ENCODE measurements around the gene PLCG2.
"Not testable (repeated sequence)": the region's sequence is repeated elsewhere in the genome, so short reads cannot be mapped to it uniquely, and the experiment has no call there.

Gene PLCG2

GRCh38 chr16:81792828-81793227, 13.7 kb downstream of the PLCG2 start:
- no peak for DNase-seq

GRCh38 chr16:81795193-81795592, 16.1 kb downstream of the PLCG2 start:
- no peak for DNase-seq

- DNase-seq, result no peak
Observed at GRCh38 chr16:81796035-81796434, 16.9 kb downstream of the PLCG2 start.

GRCh38 chr16:81796583-81797346, 17.7 kb downstream of the PLCG2 start:
- no peak for DNase-seq

GRCh38 chr16:81797443-81797842, 18.4 kb downstream of the PLCG2 start:
- no peak for DNase-seq

GRCh38 chr16:81798311-81799137, 19.4 kb downstream of the PLCG2 start:
- peak; percentile 20 to 35 for DNase-seq

- no peak for DNase-seq
Observed at GRCh38 chr16:81799138-81799504, 20.0 kb downstream of the PLCG2 start.

- not testable (repeated sequence) for DNase-seq
Observed at GRCh38 chr16:81801724-81802123, 22.6 kb downstream of the PLCG2 start.

- no peak for DNase-seq
Observed at GRCh38 chr16:81803332-81803731, 24.2 kb downstream of the PLCG2 start.

- DNase-seq, result no peak
Observed at GRCh38 chr16:81804134-81804610, 25.1 kb downstream of the PLCG2 start.

GRCh38 chr16:81806696-81807095, 27.6 kb downstream of the PLCG2 start:
- no peak for DNase-seq

- DNase-seq, result no peak
Observed at GRCh38 chr16:81807767-81808358, 28.8 kb downstream of the PLCG2 start.

- DNase-seq, result no peak
Observed at GRCh38 chr16:81808933-81809480, 29.9 kb downstream of the PLCG2 start.

GRCh38 chr16:81809567-81809966, 30.5 kb downstream of the PLCG2 start:
- no peak for DNase-seq

GRCh38 chr16:81810361-81810760, 31.3 kb downstream of the PLCG2 start:
- no peak for DNase-seq

GRCh38 chr16:81810894-81811538, 31.9 kb downstream of the PLCG2 start:
- no peak for DNase-seq

- no peak for DNase-seq
Observed at GRCh38 chr16:81813648-81814047, 34.6 kb downstream of the PLCG2 start.

- no peak for DNase-seq
Observed at GRCh38 chr16:81814751-81815428, 35.8 kb downstream of the PLCG2 start.

GRCh38 chr16:81815429-81815766, 36.3 kb downstream of the PLCG2 start:
- DNase-seq, result no peak

- no peak for DNase-seq
Observed at GRCh38 chr16:81816351-81816750, 37.3 kb downstream of the PLCG2 start.

- DNase-seq, result no peak
Observed at GRCh38 chr16:81816793-81817210, 37.7 kb downstream of the PLCG2 start.

- no peak for DNase-seq
Observed at GRCh38 chr16:81817296-81817695, 38.2 kb downstream of the PLCG2 start.
